GM19463 (cell line): Measurements from ENCODE around the gene PIWIL4.

Experiments used
- ATAC-seq: cut with Tn5 transposase; IDR thresholded peaks from one replicate; pipeline ENCODE4 v1.9.1; 2021; ENCODE audit warnings: mild to moderate bottlenecking, moderate library complexity; ENCODE audit not compliant: unreplicated experiment

The PIWIL4 gene

GRCh38 chr11:94567181-94567670 lies at the start of gene PIWIL4:
TSS of gene PIWIL4 (plus strand) at chr11:94567368. CDS start at chr11:94567519, 151 bp downstream.
- no peak for ATAC-seq

GRCh38 chr11:94518300-94518699 lies 48.9 kb upstream of the PIWIL4 start:
- ATAC-seq = no peak

- no peak for ATAC-seq
These were observed 47.6 kb upstream of the PIWIL4 start for GRCh38 chr11:94519478-94520084.

GRCh38 chr11:94521684-94522083 lies 45.5 kb upstream of the PIWIL4 start:
- peak; percentile 78 for ATAC-seq

- ATAC-seq = no peak
These were observed 42.8 kb upstream of the PIWIL4 start for GRCh38 chr11:94524341-94524740.

- ATAC-seq = no peak
These were observed 41.4 kb upstream of the PIWIL4 start for GRCh38 chr11:94525546-94526324.

GRCh38 chr11:94526645-94527438 lies 40.3 kb upstream of the PIWIL4 start:
- no peak for ATAC-seq

- no peak for ATAC-seq
These were observed 38.6 kb upstream of the PIWIL4 start for GRCh38 chr11:94528551-94528950.

GRCh38 chr11:94532211-94532610 lies 35.0 kb upstream of the PIWIL4 start:
- ATAC-seq = no peak

GRCh38 chr11:94533206-94533605 lies 34.0 kb upstream of the PIWIL4 start:
- no peak for ATAC-seq

- ATAC-seq = peak; percentile 45
These were observed 33.2 kb upstream of the PIWIL4 start for GRCh38 chr11:94533696-94534630.

GRCh38 chr11:94536386-94536785 lies 30.8 kb upstream of the PIWIL4 start:
- no peak for ATAC-seq

- no peak for ATAC-seq
These were observed 30.1 kb upstream of the PIWIL4 start for GRCh38 chr11:94537031-94537600.

GRCh38 chr11:94539420-94539819 lies 27.7 kb upstream of the PIWIL4 start:
- no peak for ATAC-seq

- ATAC-seq = peak; percentile 78
These were observed 23.2 kb upstream of the PIWIL4 start, which contains the start of gene FUT4 for GRCh38 chr11:94543695-94544645. TSS of gene FUT4 (plus strand) at chr11:94543921. CDS start at chr11:94544134, 213 bp downstream.

- ATAC-seq = no peak
These were observed 22.4 kb upstream of the PIWIL4 start for GRCh38 chr11:94544646-94545263.

GRCh38 chr11:94545264-94546161 lies 21.7 kb upstream of the PIWIL4 start:
- ATAC-seq = no peak

GRCh38 chr11:94546162-94546470 lies 21.1 kb upstream of the PIWIL4 start:
- no peak for ATAC-seq
